ENCODE results near the gene PDE11A. TPM values are rescaled to one million over a fixed set of nuclear protein-coding genes. Genes with fewer than 3 reads are reported as not detected.

The PDE11A gene
- total and polyA plus RNA-seq, 8 donors = 0.28 to 5.0 (median 1.7) TPM

DNA sequence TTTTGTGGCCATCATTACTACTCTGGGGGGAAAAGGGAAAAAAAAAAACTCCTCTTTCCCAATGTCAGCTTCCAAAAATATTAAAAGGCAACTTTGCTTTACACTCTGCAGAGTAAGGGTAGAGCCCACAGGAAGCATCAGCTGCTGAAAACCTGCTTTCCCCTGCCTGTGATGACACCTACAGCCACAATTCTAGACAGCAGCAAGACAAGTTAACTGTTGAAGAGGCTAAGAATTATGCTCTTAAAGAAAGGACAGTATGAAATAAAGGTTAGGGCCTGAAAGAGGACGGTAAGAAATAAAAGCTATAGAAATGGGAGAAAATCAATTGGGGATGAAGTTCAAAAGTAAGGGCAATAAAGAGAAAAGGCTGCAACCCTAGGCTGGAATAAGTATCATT lies 3.0 kb downstream of the PDE11A start:
- FAIRE-seq = no peak
- Histone ChIP-seq H3K27ac (no peak overlapping the region), H3K27me3 (no peaks in the 10 kb centered on the region), H3K4me1 (peaks cover 0 to 18% (median 8%) of the 10 kb centered on the region in 3 donors), H3K4me3 (no peak overlapping the region), H3K9me3 (no peaks in the 10 kb centered on the region), H3K36me3 (no peaks in the 10 kb centered on the region)
- 38 to 62% methylated on average over 1 of the region's 1 CpG for WGBS, 2 donors
- TF ChIP-seq, protein P1, sequence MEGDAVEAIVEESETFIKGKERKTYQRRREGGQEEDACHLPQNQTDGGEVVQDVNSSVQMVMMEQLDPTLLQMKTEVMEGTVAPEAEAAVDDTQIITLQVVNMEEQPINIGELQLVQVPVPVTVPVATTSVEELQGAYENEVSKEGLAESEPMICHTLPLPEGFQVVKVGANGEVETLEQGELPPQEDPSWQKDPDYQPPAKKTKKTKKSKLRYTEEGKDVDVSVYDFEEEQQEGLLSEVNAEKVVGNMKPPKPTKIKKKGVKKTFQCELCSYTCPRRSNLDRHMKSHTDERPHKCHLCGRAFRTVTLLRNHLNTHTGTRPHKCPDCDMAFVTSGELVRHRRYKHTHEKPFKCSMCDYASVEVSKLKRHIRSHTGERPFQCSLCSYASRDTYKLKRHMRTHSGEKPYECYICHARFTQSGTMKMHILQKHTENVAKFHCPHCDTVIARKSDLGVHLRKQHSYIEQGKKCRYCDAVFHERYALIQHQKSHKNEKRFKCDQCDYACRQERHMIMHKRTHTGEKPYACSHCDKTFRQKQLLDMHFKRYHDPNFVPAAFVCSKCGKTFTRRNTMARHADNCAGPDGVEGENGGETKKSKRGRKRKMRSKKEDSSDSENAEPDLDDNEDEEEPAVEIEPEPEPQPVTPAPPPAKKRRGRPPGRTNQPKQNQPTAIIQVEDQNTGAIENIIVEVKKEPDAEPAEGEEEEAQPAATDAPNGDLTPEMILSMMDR (IDR thresholded peaks at IDR 0.05) = no peak
- intact Hi-C loops (cut with DNase I) = no loop called here
- no peak for DNase-seq
- no peak for ATAC-seq

DNA sequence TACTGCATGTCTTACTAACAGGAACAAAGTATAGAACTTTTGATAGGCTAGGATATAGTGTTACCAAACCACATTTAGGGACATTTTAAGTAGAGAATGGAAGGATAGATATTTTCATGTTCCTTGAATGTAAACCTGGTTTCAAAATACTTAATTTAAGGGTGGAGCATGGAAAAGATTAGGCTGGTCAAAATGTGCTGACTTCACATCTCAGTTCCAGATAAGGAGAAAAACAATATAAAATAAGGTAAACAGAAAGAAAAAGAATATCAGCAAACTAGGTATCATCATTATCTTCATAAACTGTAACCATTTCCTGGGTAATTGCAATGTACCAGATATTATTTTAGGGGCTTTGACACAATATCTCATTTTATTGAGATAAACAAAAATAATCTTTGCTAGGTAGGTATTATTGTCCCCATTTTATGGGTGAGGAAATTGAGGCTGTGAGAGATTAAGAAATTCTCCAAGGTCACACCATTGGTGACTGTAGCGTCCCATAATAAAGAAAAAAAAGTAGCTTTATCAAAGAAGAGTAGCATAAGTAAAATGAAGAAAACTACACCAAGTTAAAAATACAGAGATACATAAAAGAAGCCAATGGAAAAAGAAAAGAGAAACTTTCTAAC lies 3.6 kb downstream of the PDE11A start:
- 69 to 81% methylated on average over 1 of the region's 1 CpG for WGBS, 2 donors
- Histone ChIP-seq H3K4me3 (no peak overlapping the region), H3K4me1 (peaks cover 0 to 14% (median 6%) of the 10 kb centered on the region in 3 donors), H3K9me3 (no peaks in the 10 kb centered on the region), H3K27ac (no peak overlapping the region), H3K27me3 (no peaks in the 10 kb centered on the region), H3K36me3 (no peaks in the 10 kb centered on the region)
- no peak for ATAC-seq
- TF ChIP-seq, protein P1 (IDR thresholded peaks at IDR 0.05) = no peak
- DNase-seq = no peak
- FAIRE-seq = no peak
- intact Hi-C loops (cut with DNase I) = no loop called here

DNA sequence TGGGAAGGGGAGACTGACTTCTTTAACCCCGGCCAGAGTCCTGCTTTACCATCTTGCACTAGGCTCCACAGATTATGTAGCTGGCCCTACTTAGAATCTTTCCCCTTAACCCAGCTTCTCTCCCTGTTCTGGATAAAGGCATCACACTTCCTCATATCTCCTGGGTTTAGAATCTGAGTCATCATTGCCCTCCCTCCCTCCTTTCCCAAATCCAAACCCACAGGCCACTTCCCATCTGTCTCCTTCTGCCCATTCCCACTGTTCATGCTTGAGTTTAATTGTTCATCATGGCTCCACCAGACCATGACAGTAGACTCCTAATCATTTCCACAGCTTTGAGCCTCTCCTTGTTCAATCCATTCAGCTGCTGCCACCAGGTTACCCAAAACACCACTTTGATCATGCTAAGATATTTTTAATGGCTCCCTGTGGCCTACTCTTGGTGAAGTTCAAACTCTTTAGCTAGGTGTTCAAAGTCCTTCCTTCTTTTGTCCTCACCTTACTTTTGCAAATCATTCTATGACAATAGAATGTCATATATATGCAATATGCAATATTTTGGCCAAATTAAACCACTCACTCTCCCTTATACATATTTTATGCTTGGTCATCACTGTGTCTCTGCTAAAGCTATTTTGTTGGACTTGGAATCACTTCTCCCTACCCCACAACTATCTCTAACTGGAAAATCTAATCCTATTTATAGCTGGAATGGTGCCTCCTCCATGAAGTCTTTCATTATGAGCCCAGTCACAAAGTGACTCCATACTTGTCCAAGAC lies 5.5 kb downstream of the PDE11A start:
- peaks cover 0 to 7% (median 4%) of the 10 kb centered on the region in 3 donors for H3K4me1 ChIP-seq
- FAIRE-seq (no peak), DNase-seq (no peak), ATAC-seq (no peak)
- no peaks in the 10 kb centered on the region for H3K27me3 ChIP-seq
- TF ChIP-seq, protein P1 (IDR thresholded peaks at IDR 0.05) = no peak
- no peak overlapping the region for H3K27ac ChIP-seq
- WGBS, 2 donors = 94 to 100% methylated on average over 1 of the region's 1 CpG
- intact Hi-C loops (cut with DNase I) = no loop called here
- H3K9me3 ChIP-seq = no peaks in the 10 kb centered on the region
- H3K4me3 ChIP-seq = no peak overlapping the region
- no peaks in the 10 kb centered on the region for H3K36me3 ChIP-seq

DNA sequence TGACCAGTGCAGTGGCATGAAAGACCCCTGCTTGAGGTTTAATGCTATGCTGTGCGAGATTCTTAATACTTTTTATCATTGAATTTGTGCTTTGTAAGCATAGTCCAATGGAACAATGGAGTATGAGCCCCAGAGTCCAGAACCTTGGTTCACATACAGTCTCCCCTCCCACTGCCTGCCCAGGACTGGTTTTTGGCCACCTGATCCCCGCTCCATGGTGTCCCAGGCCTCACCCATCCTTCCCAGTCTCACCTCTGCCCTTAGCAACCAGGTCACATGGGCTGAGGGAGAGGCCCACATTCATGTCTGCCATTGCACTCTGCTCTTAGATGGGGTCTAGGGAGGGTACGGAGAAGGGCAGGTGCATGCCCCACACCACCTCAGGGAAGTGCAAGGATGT lies 6.3 kb downstream of the PDE11A start:
- no peak for FAIRE-seq
- peak in 1 of 6 donors; percentile 17 for DNase-seq
- H3K4me3 ChIP-seq = no peak overlapping the region
- H3K27me3 ChIP-seq = no peaks in the 10 kb centered on the region
- WGBS, 2 donors = 93 to 94% methylated on average over 3 of the region's 3 CpGs
- ATAC-seq = no peak
- intact Hi-C loops (cut with DNase I) = no loop called here
- H3K4me1 ChIP-seq = peaks cover 0 to 7% (median 2%) of the 10 kb centered on the region in 3 donors
- H3K27ac ChIP-seq = no peak overlapping the region
- H3K36me3 ChIP-seq = no peaks in the 10 kb centered on the region
- no peaks in the 10 kb centered on the region for H3K9me3 ChIP-seq
- TF ChIP-seq, protein P1 (IDR thresholded peaks at IDR 0.05) = no peak

DNA sequence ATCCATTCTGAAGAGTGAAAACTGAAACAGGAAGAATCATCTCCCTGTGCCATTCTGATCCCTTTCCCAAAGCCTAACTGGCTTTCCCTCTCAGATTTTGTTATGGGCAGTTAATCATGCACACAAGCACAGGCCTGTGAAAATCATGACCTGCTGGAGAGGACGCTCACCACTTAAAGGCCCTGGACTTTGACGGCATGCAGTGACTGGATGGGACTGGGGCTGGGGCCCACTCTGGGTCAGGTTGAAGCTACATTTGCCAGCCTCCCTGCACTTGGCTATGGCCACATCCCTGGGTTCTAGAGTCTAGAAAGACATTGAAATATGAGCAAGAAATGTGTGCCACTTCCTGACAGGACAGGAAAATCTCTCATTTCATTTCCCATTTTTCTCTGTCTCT lies 12.9 kb downstream of the PDE11A start:
- 90% methylated on average over 2 of the region's 2 CpGs for WGBS, 2 donors
- Histone ChIP-seq H3K4me3 (no peak overlapping the region), H3K9me3 (no peaks in the 10 kb centered on the region), H3K27me3 (no peaks in the 10 kb centered on the region), H3K27ac (no peak overlapping the region), H3K36me3 (no peaks in the 10 kb centered on the region), H3K4me1 (no peaks in the 10 kb centered on the region)
- intact Hi-C loops (cut with DNase I) = no loop called here
- TF ChIP-seq, protein P1 (IDR thresholded peaks at IDR 0.05) = no peak
- no peak for DNase-seq
- FAIRE-seq = no peak
- ATAC-seq = no peak

Data from pancreas (tissue), 10 donors.